Activated CD4-positive, alpha-beta T cell treated with anti-CD3 and anti-CD28 coated beads, Interleukin-2, Interleukin-6, amounts not matched to agents 100 ng/mL and 50 ng/mL, durations not matched to agents 16 hours and 8 hours (primary cell): ENCODE measurements around the gene SCG2.
"Not testable (repeated sequence)": the region's sequence is repeated elsewhere in the genome, so short reads cannot be mapped to it uniquely, and the experiment has no call there.

Experiments used
- DNase-seq: peaks from one replicate; pipeline ENCODE4 v3.0.0-alpha.2; 2020

SCG2 gene

GRCh38 chr2:223612501-223612900, 10.3 kb upstream of the SCG2 start:
- no peak for DNase-seq

GRCh38 chr2:223611061-223611460, 8.9 kb upstream of the SCG2 start:
- DNase-seq, result no peak

- DNase-seq, result no peak
Measured at GRCh38 chr2:223607476-223607875, 5.3 kb upstream of the SCG2 start.

- DNase-seq, result no peak
Measured at GRCh38 chr2:223606946-223607345, 4.8 kb upstream of the SCG2 start.

- no peak for DNase-seq
Measured at GRCh38 chr2:223604231-223604630, 2.1 kb upstream of the SCG2 start.

- no peak for DNase-seq
Measured at GRCh38 chr2:223602972-223603371, 811 bp upstream of the SCG2 start.

- no peak for DNase-seq
Measured at GRCh38 chr2:223601018-223601417, 1.1 kb downstream of the SCG2 start.

- no peak for DNase-seq
Measured at GRCh38 chr2:223599640-223600380, 2.4 kb downstream of the SCG2 start.

GRCh38 chr2:223598994-223599639, 3.0 kb downstream of the SCG2 start:
- no peak for DNase-seq

- no peak for DNase-seq
Measured at GRCh38 chr2:223597076-223597475, 5.1 kb downstream of the SCG2 start.

GRCh38 chr2:223596208-223596607, 6.0 kb downstream of the SCG2 start:
- no peak for DNase-seq

- no peak for DNase-seq
Measured at GRCh38 chr2:223594831-223595230, 7.3 kb downstream of the SCG2 start.

- no peak for DNase-seq
Measured at GRCh38 chr2:223594259-223594658, 7.9 kb downstream of the SCG2 start.

GRCh38 chr2:223592689-223593088, 9.5 kb downstream of the SCG2 start:
- not testable (repeated sequence) for DNase-seq

GRCh38 chr2:223591596-223591995, 10.6 kb downstream of the SCG2 start:
- DNase-seq, result no peak

GRCh38 chr2:223590964-223591363, 11.2 kb downstream of the SCG2 start:
- DNase-seq, result no peak

- no peak for DNase-seq
Measured at GRCh38 chr2:223589901-223590300, 12.3 kb downstream of the SCG2 start.

- DNase-seq, result no peak
Measured at GRCh38 chr2:223588251-223588650, 13.9 kb downstream of the SCG2 start.

- no peak for DNase-seq
Measured at GRCh38 chr2:223587301-223587700, 14.9 kb downstream of the SCG2 start.

- DNase-seq, result no peak
Measured at GRCh38 chr2:223586261-223586660, 15.9 kb downstream of the SCG2 start.

GRCh38 chr2:223585666-223586065, 16.5 kb downstream of the SCG2 start:
- DNase-seq, result no peak

- no peak for DNase-seq
Measured at GRCh38 chr2:223582001-223582400, 20.2 kb downstream of the SCG2 start.

GRCh38 chr2:223580951-223581350, 21.2 kb downstream of the SCG2 start:
- no peak for DNase-seq

GRCh38 chr2:223578846-223579245, 23.3 kb downstream of the SCG2 start:
- no peak for DNase-seq

- no peak for DNase-seq
Measured at GRCh38 chr2:223576873-223577272, 25.3 kb downstream of the SCG2 start.
